Chondrocyte (in vitro differentiated cells): Measurements from ENCODE around the gene CYP17A1. TPM values are rescaled to one million over a fixed set of nuclear protein-coding genes. Genes with fewer than 3 reads are reported as not detected.
A peak's percentile ranks its signal among the peaks of the same experiment; 100 is the strongest.

Experiments
- DNase-seq: peaks from one replicate; pipeline ENCODE4 v3.0.0; 2021; ENCODE audit warnings: mixed read lengths, low spot score
- H3K27ac Mint-ChIP-seq: one replicate; pipeline ENCODE4 v1.8.0; 2021; ENCODE audit warnings: mild to moderate bottlenecking, moderate library complexity, mixed read lengths; ENCODE audit not compliant: unreplicated experiment
- H3K27me3 Mint-ChIP-seq: 2 replicates; pipeline ENCODE4 v1.8.0; 2021; ENCODE audit warnings: low read depth, mixed read lengths
- H3K36me3 Mint-ChIP-seq: 2 replicates; pipeline ENCODE4 v1.8.0; 2021; ENCODE audit warnings: low read depth, mixed read lengths
- H3K4me1 Mint-ChIP-seq: 2 replicates; pipeline ENCODE4 v1.8.0; 2021; ENCODE audit warnings: low read depth, mild to moderate bottlenecking, mixed read lengths
- H3K4me3 Mint-ChIP-seq: one replicate; pipeline ENCODE4 v1.8.0; 2021; ENCODE audit warnings: mild to moderate bottlenecking, moderate library complexity, mixed read lengths; ENCODE audit not compliant: unreplicated experiment
- H3K9me3 Mint-ChIP-seq: 2 replicates; pipeline ENCODE4 v1.8.0; 2021; ENCODE audit warnings: low read depth, mixed read lengths
- CTCF ChIP-seq: fragments of 200-600 bp; sonication (generic); IDR thresholded peaks from 2 replicates; pipeline ENCODE4 v1.5.0; 2021; ENCODE audit warnings: antibody characterized with exemption, mild to moderate bottlenecking, moderate library complexity
- total RNA-seq: library from RNA; stranded (reverse); gene quantifications from 3 replicates; pipeline ENCODE4 v1.2.1, GENCODE V29; 2021

CYP17A1 gene
- total RNA-seq, 1 donor from 2014 or later: not detected

GRCh38 chr10:102801496-102801895 is 35.7 kb downstream of the CYP17A1 start:
- no peak overlapping the region for H3K4me3 Mint-ChIP-seq
- peaks cover 22% of the 10 kb centered on the region for H3K36me3 Mint-ChIP-seq
- peaks cover 75% of the 10 kb centered on the region for H3K4me1 Mint-ChIP-seq
- no peak for TF ChIP-seq CTCF
- H3K27ac Mint-ChIP-seq: peak overlapping the region; percentile 95
- peaks cover 3% of the 10 kb centered on the region for H3K9me3 Mint-ChIP-seq
- no peaks in the 10 kb centered on the region for H3K27me3 Mint-ChIP-seq
- DNase-seq: no peak

GRCh38 chr10:102800611-102801335 is 36.4 kb downstream of the CYP17A1 start:
- DNase-seq: no peak
- H3K36me3 Mint-ChIP-seq: peaks cover 19% of the 10 kb centered on the region
- H3K4me3 Mint-ChIP-seq: peak overlapping the region; percentile 10
- H3K4me1 Mint-ChIP-seq: peaks cover 78% of the 10 kb centered on the region
- H3K9me3 Mint-ChIP-seq: peaks cover 3% of the 10 kb centered on the region
- H3K27ac Mint-ChIP-seq: peak overlapping the region; percentile 95
- no peak for TF ChIP-seq CTCF
- no peaks in the 10 kb centered on the region for H3K27me3 Mint-ChIP-seq

- peak overlapping the region; percentile 37 for H3K4me3 Mint-ChIP-seq
- peak overlapping the region; percentile 95 for H3K27ac Mint-ChIP-seq
- peaks cover 19% of the 10 kb centered on the region for H3K36me3 Mint-ChIP-seq
- no peak for TF ChIP-seq CTCF
- H3K4me1 Mint-ChIP-seq: peaks cover 86% of the 10 kb centered on the region
- peaks cover 3% of the 10 kb centered on the region for H3K9me3 Mint-ChIP-seq
- DNase-seq: no peak
- no peaks in the 10 kb centered on the region for H3K27me3 Mint-ChIP-seq
Measured at GRCh38 chr10:102799691-102800471, 37.3 kb downstream of the CYP17A1 start.

GRCh38 chr10:102796407-102797176 is 40.6 kb downstream of the CYP17A1 start:
- Mint-ChIP-seq H3K27ac (peak overlapping the region; percentile 83), H3K9me3 (no peaks in the 10 kb centered on the region), H3K4me1 (peaks cover 79% of the 10 kb centered on the region), H3K4me3 (no peak overlapping the region), H3K36me3 (peaks cover 10% of the 10 kb centered on the region), H3K27me3 (no peaks in the 10 kb centered on the region)
- no peak for DNase-seq
- TF ChIP-seq CTCF: no peak
